ENCODE results near the gene ANKRD30B. TPM values are rescaled to one million over a fixed set of nuclear protein-coding genes. Genes with fewer than 3 reads are reported as not detected.
"Not testable (repeated sequence)": the region's sequence is repeated elsewhere in the genome, so short reads cannot be mapped to it uniquely, and the experiment has no call there.

The ANKRD30B gene
- total RNA-seq, 1 donor from 2014 or later, result not detected

DNA sequence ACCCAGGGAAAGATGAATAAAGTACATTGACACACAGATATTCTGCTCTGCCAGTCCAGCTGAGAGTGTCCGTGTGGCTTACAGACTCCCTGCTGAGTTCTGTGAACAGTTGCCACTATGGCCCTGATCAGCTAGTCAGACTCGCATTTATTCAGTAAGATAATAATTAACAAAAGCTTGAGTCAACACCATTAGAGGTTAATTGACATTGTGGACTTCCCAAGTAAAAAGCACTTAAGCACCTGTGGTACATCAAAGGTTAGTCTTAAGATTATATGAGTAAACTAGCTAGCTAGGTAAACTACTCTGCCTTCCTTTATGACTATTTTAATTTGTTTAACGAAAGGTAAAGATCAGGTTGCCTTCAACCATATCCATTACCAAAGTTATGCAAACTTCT lies 33.7 kb downstream of the ANKRD30B start:
- Histone ChIP-seq H3K9me3 (replicated peaks) (no peaks in the 10 kb centered on the region), H3K27ac (replicated peaks) (no peak overlapping the region), H3K36me3 (no peaks in the 10 kb centered on the region), H3K27me3 (ENCODE audit: low read depth) (no peaks in the 10 kb centered on the region), H3K4me1 (no peaks in the 10 kb centered on the region), H3K4me3 (no peak overlapping the region)
- TF ChIP-seq, protein P1, sequence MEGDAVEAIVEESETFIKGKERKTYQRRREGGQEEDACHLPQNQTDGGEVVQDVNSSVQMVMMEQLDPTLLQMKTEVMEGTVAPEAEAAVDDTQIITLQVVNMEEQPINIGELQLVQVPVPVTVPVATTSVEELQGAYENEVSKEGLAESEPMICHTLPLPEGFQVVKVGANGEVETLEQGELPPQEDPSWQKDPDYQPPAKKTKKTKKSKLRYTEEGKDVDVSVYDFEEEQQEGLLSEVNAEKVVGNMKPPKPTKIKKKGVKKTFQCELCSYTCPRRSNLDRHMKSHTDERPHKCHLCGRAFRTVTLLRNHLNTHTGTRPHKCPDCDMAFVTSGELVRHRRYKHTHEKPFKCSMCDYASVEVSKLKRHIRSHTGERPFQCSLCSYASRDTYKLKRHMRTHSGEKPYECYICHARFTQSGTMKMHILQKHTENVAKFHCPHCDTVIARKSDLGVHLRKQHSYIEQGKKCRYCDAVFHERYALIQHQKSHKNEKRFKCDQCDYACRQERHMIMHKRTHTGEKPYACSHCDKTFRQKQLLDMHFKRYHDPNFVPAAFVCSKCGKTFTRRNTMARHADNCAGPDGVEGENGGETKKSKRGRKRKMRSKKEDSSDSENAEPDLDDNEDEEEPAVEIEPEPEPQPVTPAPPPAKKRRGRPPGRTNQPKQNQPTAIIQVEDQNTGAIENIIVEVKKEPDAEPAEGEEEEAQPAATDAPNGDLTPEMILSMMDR (IDR thresholded peaks at IDR 0.05; ENCODE audit: borderline replicate concordance), result no peak
- intact Hi-C loops (cut with micrococcal nuclease), result no loop called here
- no peak for DNase-seq

DNA sequence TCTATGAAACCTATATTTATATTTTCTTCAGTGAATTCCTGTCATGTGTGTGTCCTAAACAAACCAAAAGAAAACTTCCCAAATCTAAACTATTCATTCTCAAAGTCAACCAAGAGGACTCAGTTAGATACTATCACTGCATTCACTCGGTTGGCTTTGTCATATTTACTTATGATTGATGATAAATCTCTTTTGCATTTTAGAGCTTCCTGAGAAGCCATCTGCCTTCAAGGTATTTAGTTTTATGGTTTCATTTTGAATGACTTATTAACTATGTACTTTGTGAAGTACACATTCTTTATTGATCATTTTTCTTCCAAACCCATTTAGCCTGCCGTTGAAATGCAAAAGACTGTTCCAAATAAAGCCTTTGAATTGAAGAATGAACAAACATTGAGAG lies 36.2 kb downstream of the ANKRD30B start:
- DNase-seq, result no peak
- Histone ChIP-seq H3K4me3 (no peak overlapping the region), H3K4me1 (no peaks in the 10 kb centered on the region), H3K27me3 (ENCODE audit: low read depth) (no peaks in the 10 kb centered on the region), H3K36me3 (no peaks in the 10 kb centered on the region), H3K9me3 (replicated peaks) (no peaks in the 10 kb centered on the region), H3K27ac (replicated peaks) (no peak overlapping the region)
- intact Hi-C loops (cut with micrococcal nuclease), result no loop called here
- TF ChIP-seq, protein P1 (IDR thresholded peaks at IDR 0.05; ENCODE audit: borderline replicate concordance), result no peak

DNA sequence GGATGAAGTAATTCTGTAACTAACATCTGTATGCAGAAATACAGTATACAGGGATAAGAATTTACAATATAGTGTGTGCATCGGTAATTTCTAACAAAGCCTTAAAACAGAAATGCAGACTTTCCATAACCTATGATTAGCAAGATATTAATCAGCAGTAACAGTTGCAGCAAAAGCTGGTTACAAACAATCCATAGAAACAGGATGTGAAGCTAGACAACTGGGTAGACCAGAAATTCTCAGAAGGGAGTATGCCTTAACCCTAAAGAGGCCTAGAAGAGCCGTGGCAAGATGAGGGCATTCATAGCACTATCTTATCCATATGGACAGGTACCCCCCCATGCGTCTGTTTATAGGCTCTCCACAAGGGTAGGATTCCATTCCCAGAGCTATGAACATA lies 48.9 kb downstream of the ANKRD30B start:
- H3K27ac ChIP-seq (replicated peaks); H3K27me3 ChIP-seq (ENCODE audit: low read depth); H3K36me3 ChIP-seq; H3K4me1 ChIP-seq; intact Hi-C loops (cut with micrococcal nuclease); H3K4me3 ChIP-seq; DNase-seq: not testable (repeated sequence)
- H3K9me3 ChIP-seq (replicated peaks), result peaks cover 20% of the 10 kb centered on the region

DNA sequence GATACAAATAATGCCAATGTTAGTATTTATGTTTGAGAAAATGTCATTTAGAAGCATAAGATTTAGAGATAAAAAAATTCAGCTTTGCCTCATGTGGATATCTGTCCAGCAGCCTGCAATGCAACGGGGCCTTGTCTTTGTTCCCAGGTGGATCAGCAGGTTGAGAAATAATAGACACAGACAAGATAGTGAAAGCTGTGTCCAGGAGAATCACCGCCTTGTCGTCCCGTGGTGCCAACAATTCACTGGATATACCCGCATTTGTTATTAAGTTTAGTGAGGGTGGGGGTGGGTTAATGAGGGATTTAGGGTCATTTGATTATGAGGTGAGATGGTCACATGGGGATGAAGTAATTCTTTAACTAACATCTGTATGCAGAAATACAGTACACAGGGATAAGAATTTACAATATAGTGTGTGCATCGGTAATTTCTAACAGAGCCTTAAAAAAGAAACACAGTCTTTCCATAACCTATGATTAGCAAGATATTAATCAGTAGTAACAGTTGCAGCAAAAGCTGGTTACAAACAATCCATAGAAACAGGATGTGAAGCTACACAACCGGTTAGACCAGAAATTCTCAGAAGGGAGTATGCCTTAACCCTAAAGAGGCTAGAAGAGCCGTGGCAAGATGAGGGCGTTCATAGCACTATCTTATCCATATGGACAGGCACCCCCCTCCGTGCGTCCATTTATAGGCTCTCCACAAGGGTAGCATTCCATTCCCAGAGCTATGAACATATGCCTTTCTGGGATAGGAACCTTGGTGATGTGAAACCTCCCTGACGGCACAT lies 50.2 kb downstream of the ANKRD30B start:
- H3K36me3 ChIP-seq; H3K4me1 ChIP-seq; H3K27me3 ChIP-seq (ENCODE audit: low read depth); H3K27ac ChIP-seq (replicated peaks); intact Hi-C loops (cut with micrococcal nuclease); DNase-seq; H3K4me3 ChIP-seq: not testable (repeated sequence)
- peaks cover 20% of the 10 kb centered on the region for H3K9me3 ChIP-seq (replicated peaks)

DNA sequence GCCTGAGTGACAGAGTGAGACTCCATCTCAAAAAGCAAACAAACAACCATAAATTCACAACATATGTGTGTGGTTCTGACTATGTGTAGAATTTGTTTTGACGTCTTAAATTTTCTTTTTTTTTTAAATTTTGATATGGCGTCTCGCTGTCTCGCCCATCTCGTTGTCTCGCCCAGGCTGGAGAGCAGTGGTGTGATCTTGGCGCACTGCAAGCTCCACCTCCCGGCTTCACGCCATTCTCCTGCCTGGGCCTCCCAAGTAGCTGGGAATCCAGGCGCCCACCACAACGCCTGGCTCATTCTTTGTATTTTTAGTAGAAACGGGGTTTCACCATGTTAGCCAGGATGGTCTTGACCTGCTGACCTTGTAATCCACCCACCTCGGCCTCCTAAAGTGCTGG lies 63.1 kb downstream of the ANKRD30B start:
- intact Hi-C loops (cut with micrococcal nuclease); DNase-seq; H3K4me1 ChIP-seq; H3K27ac ChIP-seq (replicated peaks); H3K4me3 ChIP-seq; H3K36me3 ChIP-seq; H3K27me3 ChIP-seq (ENCODE audit: low read depth): not testable (repeated sequence)
- peaks cover 11% of the 10 kb centered on the region for H3K9me3 ChIP-seq (replicated peaks)

DNA sequence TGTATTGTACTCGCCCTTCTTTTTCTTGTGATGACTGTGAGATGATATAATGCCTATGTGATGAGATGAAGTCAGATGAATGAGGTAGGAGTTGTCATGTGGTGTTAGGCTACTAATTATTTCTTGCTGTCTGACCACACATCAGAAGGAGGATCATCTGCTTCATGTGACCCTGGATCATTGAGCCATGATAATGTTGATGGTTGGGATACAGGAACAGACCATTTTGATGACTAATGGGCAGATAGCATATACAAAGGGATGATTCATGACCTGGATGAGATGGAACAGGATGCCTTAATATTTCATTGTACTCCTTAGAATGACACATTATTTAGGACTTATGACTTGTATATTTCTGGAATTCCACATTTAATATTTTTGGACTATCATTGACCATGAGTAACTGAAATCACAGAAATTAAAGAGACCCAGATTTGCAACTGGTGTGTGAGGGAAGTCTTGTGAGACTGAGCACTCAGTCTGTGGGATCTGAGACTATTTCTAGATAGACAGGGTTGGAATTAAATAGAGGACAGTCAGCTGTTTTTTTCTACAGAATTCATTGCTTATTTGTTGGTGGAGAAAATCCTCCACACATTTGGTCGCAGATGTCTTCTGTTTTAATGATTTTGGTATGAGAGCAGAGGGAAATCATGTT lies 79.1 kb downstream of the ANKRD30B start:
- H3K27me3 ChIP-seq (ENCODE audit: low read depth); H3K27ac ChIP-seq (replicated peaks); DNase-seq; intact Hi-C loops (cut with micrococcal nuclease); H3K4me1 ChIP-seq; H3K9me3 ChIP-seq (replicated peaks); H3K4me3 ChIP-seq; H3K36me3 ChIP-seq: not testable (repeated sequence)

DNA sequence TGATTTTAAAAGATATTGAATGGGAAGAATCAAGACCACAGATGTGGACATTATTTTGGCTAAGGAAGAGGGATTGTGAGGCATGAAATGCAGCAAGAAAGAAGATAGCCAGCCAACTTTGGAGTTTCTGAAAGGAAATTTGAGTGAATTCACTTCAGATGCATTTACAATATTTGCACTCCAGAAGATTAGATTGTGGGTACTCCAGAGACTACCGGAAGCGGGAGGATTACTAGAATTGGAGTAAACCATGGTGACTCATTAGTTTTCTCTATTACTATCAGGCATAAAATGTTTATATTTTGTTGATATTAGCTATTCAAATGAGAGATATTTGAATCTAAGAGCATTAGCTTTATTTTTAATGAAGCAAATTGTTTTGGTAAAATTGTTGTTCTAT lies 93.6 kb downstream of the ANKRD30B start:
- H3K4me1 ChIP-seq, result not testable (repeated sequence)

DNA sequence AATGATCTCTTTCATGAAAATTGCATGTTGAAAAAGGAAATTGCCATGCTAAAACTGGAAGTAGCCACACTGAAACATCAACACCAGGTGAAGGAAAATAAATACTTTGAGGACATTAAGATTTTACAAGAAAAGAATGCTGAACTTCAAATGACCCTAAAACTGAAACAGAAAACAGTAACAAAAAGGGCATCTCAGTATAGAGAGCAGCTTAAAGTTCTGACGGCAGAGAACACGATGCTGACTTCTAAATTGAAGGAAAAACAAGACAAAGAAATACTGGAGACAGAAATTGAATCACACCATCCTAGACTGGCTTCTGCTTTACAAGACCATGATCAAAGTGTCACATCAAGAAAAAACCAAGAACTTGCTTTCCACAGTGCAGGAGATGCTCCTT lies 103.6 kb downstream of the ANKRD30B start:
- H3K36me3 ChIP-seq; intact Hi-C loops (cut with micrococcal nuclease); DNase-seq; H3K4me1 ChIP-seq; H3K9me3 ChIP-seq (replicated peaks); H3K4me3 ChIP-seq; H3K27ac ChIP-seq (replicated peaks); H3K27me3 ChIP-seq (ENCODE audit: low read depth): not testable (repeated sequence)

More for the DNA sequence above, 93.6 kb downstream of the ANKRD30B start:
- H3K27ac ChIP-seq (replicated peaks); H3K9me3 ChIP-seq (replicated peaks); H3K4me3 ChIP-seq; DNase-seq; H3K27me3 ChIP-seq (ENCODE audit: low read depth); H3K36me3 ChIP-seq; intact Hi-C loops (cut with micrococcal nuclease): not testable (repeated sequence)

DNA sequence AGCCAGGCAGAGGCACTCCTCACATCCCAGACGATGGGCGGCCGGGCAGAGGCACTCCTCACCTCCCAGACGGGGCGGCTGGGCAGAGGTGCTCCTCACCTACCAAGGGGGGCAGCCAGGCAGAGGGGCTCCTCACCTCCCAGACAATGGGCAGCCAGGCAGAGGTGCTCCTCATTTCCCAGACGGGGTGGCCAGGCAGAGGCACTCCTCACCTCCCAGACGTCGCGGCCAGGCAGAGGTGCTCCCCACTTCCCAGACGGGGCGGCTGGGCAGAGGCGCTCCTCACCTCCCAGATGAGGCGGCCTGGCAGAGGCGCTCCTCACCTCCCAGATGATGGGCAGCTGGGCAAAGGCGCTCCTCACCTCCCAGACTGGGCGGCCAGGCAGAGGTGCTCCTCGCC lies 107.7 kb downstream of the ANKRD30B start:
- H3K36me3 ChIP-seq; H3K27ac ChIP-seq (replicated peaks); H3K4me1 ChIP-seq; H3K27me3 ChIP-seq (ENCODE audit: low read depth); DNase-seq; H3K9me3 ChIP-seq (replicated peaks); H3K4me3 ChIP-seq; intact Hi-C loops (cut with micrococcal nuclease): not testable (repeated sequence)

DNA sequence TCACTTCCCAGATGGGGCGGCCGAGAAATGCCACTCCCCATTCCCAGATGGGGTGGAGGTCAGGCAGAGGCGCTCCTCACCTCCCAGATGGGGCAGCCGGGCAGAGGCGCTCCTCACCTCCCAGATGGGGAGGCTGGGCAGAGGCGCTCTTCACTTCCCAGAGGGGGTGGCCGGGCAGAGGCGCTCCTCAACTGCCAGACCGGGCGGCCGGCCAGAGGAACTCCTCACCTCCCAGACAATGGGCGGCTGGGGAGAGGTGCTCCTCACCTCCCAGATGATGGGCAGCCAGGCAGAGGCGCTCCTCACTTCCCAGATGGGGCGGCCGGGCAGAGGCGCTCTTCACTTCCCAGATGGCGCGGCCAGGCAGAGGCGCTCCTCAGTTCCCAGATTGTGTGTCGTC lies 108.3 kb downstream of the ANKRD30B start:
- H3K9me3 ChIP-seq (replicated peaks); H3K27me3 ChIP-seq (ENCODE audit: low read depth); DNase-seq; H3K4me3 ChIP-seq; H3K4me1 ChIP-seq; H3K27ac ChIP-seq (replicated peaks); H3K36me3 ChIP-seq; intact Hi-C loops (cut with micrococcal nuclease): not testable (repeated sequence)

DNA sequence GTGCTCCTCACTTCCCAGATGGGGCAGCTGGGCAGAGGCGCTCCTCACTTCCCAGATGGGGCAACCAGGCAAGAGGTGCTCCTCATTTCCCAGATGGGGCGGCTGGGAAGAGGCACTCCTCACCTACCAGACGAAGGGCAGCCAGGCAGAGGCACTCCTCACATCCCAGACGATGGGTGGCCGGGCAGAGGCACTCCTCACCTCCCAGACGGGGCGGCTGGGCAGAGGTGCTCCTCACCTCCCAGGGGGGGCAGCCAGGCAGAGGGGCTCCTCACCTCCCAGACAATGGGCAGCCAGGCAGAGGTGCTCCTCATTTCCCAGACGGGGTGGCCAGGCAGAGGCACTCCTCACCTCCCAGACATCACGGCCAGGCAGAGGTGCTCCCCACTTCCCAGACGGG lies 110.5 kb downstream of the ANKRD30B start:
- H3K36me3 ChIP-seq; H3K27ac ChIP-seq (replicated peaks); H3K4me1 ChIP-seq; H3K9me3 ChIP-seq (replicated peaks); H3K4me3 ChIP-seq; H3K27me3 ChIP-seq (ENCODE audit: low read depth); DNase-seq; intact Hi-C loops (cut with micrococcal nuclease): not testable (repeated sequence)

DNA sequence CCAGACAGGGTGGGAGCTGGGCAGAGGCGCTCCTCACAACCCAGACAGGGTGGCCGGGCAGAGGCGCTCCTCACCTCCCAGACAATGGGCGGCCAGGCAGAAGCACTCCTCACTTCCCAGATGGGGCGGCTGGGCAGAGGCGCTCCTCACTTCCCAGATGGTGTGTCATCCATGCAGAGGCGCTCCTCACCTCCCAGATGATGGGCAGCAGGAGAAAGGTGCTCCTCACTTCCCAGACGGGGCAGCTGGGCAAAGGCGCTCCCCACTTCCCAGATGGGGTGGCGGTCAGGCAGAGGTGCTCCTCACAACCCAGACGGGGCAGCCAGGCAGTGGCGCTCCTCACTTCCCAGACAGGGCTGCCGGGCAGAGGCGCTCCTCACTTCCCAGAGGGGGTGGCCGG lies 112.0 kb downstream of the ANKRD30B start:
- H3K36me3 ChIP-seq; H3K27ac ChIP-seq (replicated peaks); H3K9me3 ChIP-seq (replicated peaks); intact Hi-C loops (cut with micrococcal nuclease); H3K4me1 ChIP-seq; H3K4me3 ChIP-seq; H3K27me3 ChIP-seq (ENCODE audit: low read depth); DNase-seq: not testable (repeated sequence)
